SHP77 (cell line): ENCODE measurements around the gene TIE1.

Experiments
- DNase-seq, 2 experiments: peaks; one replicate each; lab custom pipeline; 2025; lab: John Stamatoyannopoulos, UW

Gene TIE1

DNA sequence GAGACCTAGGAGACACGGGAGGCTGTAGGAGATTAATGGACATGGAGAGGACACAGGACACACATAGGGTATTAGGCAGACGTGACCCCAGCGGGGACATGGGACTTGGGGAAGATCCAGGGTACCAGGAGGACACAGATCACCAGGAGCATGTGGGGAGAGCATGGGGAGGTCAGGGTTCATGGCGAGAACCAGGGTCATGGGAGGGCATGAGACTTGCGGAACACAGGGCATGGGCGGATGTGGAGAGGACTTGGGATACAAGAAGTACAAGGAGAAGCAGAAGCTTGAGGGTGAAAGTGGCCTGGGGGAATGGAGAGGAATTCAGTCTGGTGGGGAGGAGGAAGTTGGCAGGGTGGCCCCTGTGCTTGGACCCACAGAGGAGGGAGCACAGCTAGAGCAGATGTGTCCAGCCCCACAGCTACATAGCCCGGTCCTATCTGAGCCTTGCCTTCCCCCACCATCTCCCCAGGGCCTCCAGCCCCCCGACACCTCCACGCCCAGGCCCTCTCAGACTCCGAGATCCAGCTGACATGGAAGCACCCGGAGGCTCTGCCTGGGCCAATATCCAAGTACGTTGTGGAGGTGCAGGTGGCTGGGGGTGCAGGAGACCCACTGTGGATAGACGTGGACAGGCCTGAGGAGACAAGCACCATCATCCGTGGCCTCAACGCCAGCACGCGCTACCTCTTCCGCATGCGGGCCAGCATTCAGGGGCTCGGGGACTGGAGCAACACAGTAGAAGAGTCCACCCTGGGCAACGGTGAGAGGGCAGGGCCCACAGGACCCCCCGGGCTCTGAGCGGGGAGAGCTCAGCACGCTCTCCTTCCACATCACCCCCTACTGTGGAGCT is 12.1 kb downstream of the TIE1 start:
- no peak for DNase-seq

DNA sequence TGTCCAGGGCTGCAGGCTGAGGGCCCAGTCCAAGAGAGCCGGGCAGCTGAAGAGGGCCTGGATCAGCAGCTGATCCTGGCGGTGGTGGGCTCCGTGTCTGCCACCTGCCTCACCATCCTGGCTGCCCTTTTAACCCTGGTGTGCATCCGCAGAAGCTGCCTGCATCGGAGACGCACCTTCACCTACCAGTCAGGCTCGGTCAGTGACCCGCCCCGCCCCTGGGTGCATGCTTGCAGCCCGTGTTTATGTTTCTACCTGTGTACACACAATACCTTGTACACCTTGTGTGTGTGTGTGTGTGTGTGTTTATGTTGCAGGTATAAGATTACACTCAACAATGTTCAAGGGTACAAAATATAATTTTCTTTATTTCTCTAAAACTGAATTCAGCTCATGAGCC is 13.0 kb downstream of the TIE1 start:
- no peak for DNase-seq

DNA sequence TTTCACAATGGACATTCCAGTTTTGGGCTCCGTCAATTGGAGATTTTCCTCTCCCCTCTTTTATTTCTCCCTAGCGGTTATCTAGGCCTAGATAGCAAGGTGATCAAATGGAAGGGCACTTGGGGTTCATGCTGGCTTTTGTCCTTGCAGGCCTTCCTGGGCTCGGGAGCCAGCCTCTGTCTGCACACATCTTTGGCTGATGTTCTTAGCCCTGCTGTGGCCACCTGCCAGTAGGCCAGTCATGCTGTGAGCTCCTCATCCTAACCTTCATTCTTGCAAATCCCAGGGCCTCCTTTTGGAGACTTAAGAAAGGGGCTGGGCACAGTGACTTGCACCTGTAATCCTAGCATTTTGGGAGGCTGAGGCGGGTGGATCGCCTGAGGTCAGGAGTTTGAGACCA is 13.5 kb downstream of the TIE1 start:
- no peak for DNase-seq

DNA sequence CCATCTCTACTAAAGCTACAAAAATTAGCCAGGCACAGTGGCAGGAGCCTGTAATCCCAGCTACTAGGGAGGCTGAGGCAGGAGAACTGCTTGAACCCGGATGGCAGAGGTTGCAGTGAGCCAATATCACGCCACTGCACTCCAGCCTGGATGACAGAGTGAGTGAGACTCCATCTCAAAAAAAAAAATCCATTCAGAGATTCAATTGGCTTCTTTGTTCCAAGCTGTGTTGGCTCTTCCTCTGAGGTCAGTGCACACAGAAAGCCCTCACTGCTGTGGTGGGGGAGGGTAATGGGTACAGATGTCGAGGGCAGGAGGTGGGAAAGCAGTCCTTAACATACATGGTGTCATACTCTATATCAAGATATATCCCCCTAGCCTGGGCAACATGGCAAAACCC is 14.7 kb downstream of the TIE1 start:
- DNase-seq, result no peak

- no peak for DNase-seq
Measured at GRCh38 chr1:43315963-43316737, 15.4 kb downstream of the TIE1 start.

GRCh38 chr1:43316738-43317520 is 16.1 kb downstream of the TIE1 start:
- DNase-seq, result no peak

DNA sequence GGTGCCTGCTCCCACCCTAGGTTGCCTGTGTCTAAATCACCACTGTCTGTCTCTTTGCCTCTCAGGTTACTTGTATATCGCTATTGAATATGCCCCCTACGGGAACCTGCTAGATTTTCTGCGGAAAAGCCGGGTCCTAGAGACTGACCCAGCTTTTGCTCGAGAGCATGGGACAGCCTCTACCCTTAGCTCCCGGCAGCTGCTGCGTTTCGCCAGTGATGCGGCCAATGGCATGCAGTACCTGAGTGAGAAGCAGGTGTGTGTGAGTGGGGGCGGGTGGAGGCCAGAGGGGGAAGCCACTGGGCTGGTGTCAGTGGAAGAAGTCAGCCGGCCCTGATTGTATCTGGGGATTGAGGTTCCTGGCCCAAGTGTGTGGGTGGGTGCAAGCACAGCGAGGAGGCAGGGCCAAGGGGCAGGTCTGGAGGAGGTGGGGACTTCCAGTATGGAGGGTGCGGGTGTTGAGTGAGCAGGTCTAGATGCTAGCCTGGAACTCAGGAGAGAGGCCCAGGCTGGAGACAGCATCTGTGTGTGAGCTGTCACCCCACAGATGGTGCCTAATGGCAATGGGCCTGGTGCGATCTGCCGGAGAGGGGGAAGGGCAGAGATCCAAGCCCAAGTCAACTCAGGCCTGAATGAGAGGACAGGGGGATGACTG is 17.2 kb downstream of the TIE1 start:
- DNase-seq, result no peak

- DNase-seq, result no peak
Measured at GRCh38 chr1:43318831-43319230, 18.0 kb downstream of the TIE1 start.

DNA sequence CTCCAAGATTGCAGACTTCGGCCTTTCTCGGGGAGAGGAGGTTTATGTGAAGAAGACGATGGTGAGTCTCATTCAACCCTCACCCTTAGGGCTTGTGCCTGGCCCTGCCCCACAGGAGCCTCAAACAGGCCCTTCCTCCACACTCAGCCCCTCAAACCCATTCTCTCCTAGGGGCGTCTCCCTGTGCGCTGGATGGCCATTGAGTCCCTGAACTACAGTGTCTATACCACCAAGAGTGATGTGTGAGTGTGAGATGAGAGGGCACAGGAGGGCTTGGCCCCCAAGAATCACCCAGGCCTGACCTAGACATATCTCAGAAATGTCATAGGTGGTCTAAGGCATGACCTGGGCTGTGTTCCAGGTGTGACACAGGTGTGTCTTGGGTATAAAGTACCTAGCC is 18.5 kb downstream of the TIE1 start:
- DNase-seq, result no peak

DNA sequence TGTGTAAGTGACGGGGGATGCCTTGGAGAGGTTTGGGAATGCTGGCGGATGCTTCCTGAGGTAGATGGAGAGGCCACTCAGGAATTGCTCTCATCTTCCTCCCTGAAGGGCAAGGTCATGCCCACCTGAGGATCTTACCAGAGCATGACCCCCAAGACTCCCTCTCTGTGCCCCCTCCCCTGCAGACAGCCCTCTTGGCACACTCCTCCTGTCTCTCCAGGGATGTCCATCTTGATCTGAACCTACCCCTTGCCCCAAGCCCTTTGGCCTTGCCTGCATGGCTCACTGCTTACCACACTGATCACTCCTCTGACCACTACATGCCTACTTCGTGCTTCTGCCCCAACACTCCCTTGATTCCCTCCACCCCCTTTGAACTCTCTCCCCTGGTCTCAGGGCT is 19.0 kb downstream of the TIE1 start:
- no peak for DNase-seq

DNA sequence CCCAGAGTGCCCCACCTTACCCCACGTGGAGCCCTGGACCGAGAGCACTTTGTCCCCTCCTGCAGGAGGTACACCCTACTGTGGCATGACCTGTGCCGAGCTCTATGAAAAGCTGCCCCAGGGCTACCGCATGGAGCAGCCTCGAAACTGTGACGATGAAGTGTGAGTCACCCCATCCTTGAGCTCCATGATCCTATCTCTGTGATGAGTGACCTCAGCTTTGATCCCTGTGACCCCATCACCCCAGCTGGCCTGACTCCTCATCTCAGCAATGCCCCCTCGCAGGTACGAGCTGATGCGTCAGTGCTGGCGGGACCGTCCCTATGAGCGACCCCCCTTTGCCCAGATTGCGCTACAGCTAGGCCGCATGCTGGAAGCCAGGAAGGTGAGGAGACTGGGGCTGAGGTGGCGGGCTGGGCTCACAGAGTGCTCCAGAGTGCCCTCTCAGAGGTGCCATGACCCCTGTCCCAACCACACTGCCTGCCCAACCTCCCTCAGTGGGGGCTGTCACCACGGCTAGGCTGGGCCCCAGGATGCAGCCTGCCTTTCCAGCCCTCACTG is 20.6 kb downstream of the TIE1 start:
- no peak for DNase-seq

GRCh38 chr1:43322506-43322905 is 21.7 kb downstream of the TIE1 start:
- DNase-seq, result no peak

- no peak for DNase-seq
Measured at GRCh38 chr1:43324810-43325209, 24.0 kb downstream of the TIE1 start.

DNA sequence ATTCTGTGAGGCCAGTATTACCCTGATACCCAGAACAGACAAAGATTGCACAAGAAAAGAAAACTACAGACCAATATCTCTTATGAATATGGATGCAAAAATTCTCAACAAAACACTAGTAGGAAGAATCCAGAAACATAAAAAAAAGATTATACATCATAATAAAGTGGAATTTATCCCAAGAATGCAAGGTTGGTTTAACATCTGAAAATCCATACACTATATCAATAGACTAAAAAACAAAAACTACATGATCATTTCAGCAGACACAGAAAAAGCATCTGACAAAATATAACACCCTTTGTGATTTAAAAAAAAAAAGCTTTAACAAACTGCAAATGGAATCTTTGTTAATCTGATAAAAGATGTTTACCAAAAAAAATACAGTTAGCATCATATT is 24.6 kb downstream of the TIE1 start:
- DNase-seq, result no peak

GRCh38 chr1:43327549-43328292 is 26.9 kb downstream of the TIE1 start:
- DNase-seq, result no peak

GRCh38 chr1:43329995-43330751 is 29.4 kb downstream of the TIE1 start:
- no peak for DNase-seq

GRCh38 chr1:43331688-43332087 is 30.9 kb downstream of the TIE1 start:
- no peak for DNase-seq

- DNase-seq, result no peak
Measured at GRCh38 chr1:43334453-43335205, 33.8 kb downstream of the TIE1 start.

- DNase-seq, result no peak
Measured at GRCh38 chr1:43337588-43337987, 36.8 kb downstream of the TIE1 start, which contains the start of gene MPL. MPL (plus strand) TSS chr1:43337818; CDS start chr1:43337849, 31 bp downstream.
